HEK293 (cell line): ENCODE measurements around the gene COL18A1.

Experiments used
- CTCF ChIA-PET: fragments of 350-600 bp; formaldehyde crosslinking; extraction: SDS; loops from one replicate; lab custom pipeline; 2021; ENCODE audit warnings: antibody characterized with exemption; lab: Yijun Ruan, JAX
- POLR2A ChIA-PET: fragments of 300-600 bp; formaldehyde crosslinking; extraction: SDS; loops from one replicate; lab custom pipeline; 2020; ENCODE audit warnings: antibody characterized with exemption, inconsistent platforms; lab: Yijun Ruan, JAX
- H3K27ac ChIP-seq: fragments of 200-500 bp; sonication (Bioruptor generic); 2 replicates; pipeline ENCODE4 v1.5.1; 2014; ENCODE audit warnings: low read depth, low read length, control low read depth, inconsistent platforms; ENCODE audit errors: extremely low read depth
- H3K36me3 ChIP-seq, 2 experiments: fragments of 200-500 bp in 1 of 2; sonication (Bioruptor generic) in 1 of 2; 1 replicate in 1 of 2; 2 replicates in 1 of 2; pipeline ENCODE4 v1.5.1; 2014 to 2017; ENCODE audit warnings: inconsistent platforms in 2 of 2, low read length in 2 of 2; ENCODE audit not compliant: control insufficient read depth in 2 of 2, insufficient read depth in 1 of 2
- H3K4me1 ChIP-seq: fragments of 200-500 bp; sonication (Bioruptor generic); 2 replicates; pipeline ENCODE4 v1.5.1; 2014; ENCODE audit warnings: mild to moderate bottlenecking, low read length, inconsistent platforms; ENCODE audit not compliant: control insufficient read depth, insufficient read depth
- H3K4me3 ChIP-seq: 2 replicates; pipeline ENCODE4 v1.5.1; 2011; ENCODE audit warnings: low read depth, mild to moderate bottlenecking, control low read depth, low read length, moderate library complexity
- H3K9me3 ChIP-seq: fragments of 200-500 bp; sonication (Bioruptor generic); 2 replicates; pipeline ENCODE4 v1.5.1; 2014; ENCODE audit warnings: low read depth, low read length, inconsistent platforms; ENCODE audit not compliant: control insufficient read depth, insufficient read depth
- EGR2 ChIP-seq: fragments of 450-650 bp; formaldehyde crosslinking; IDR thresholded peaks from 2 replicates; pipeline ENCODE4 v1.5.1; 2016; ENCODE audit warnings: low read depth, missing biosample characterization, missing genetic modification characterization
- GLIS1 ChIP-seq: fragments of 450-650 bp; formaldehyde crosslinking; IDR thresholded peaks from 2 replicates; pipeline ENCODE4 v1.5.1; 2016; ENCODE audit warnings: missing biosample characterization, missing genetic modification characterization
- KLF1 ChIP-seq: fragments of 450-650 bp; formaldehyde crosslinking; IDR thresholded peaks from 2 replicates; pipeline ENCODE4 v1.5.1; 2016; ENCODE audit warnings: missing biosample characterization, missing genetic modification characterization
- KLF8 ChIP-seq: fragments of 450-650 bp; formaldehyde crosslinking; IDR thresholded peaks from 2 replicates; pipeline ENCODE4 v1.5.1; 2016; ENCODE audit warnings: missing biosample characterization, missing genetic modification characterization
- PBX3 ChIP-seq: sonication (generic); formaldehyde crosslinking; IDR thresholded peaks from 2 replicates; pipeline ENCODE4 v1.8.1; 2022; ENCODE audit warnings: mild to moderate bottlenecking, moderate library complexity, missing genetic modification reagents
- SP2 ChIP-seq: fragments of 450-650 bp; formaldehyde crosslinking; IDR thresholded peaks from 2 replicates; pipeline ENCODE4 v1.5.1; 2016; ENCODE audit warnings: missing biosample characterization, missing genetic modification characterization
- WT1 ChIP-seq: fragments of 450-650 bp; formaldehyde crosslinking; IDR thresholded peaks from 2 replicates; pipeline ENCODE4 v1.5.1; 2016; ENCODE audit warnings: missing biosample characterization, missing genetic modification characterization
- ZBTB10 ChIP-seq: fragments of 450-650 bp; formaldehyde crosslinking; IDR thresholded peaks from 2 replicates; pipeline ENCODE4 v1.5.1; 2016; ENCODE audit warnings: missing biosample characterization, missing genetic modification characterization
- ZBTB48 ChIP-seq: fragments of 450-650 bp; formaldehyde crosslinking; IDR thresholded peaks from 2 replicates; pipeline ENCODE4 v1.5.1; 2016; ENCODE audit warnings: missing biosample characterization, missing genetic modification characterization
- ZBTB8A ChIP-seq: fragments of 450-650 bp; formaldehyde crosslinking; IDR thresholded peaks from 2 replicates; pipeline ENCODE4 v1.5.1; 2016; ENCODE audit warnings: missing biosample characterization, missing genetic modification characterization
- ZFHX2 ChIP-seq: fragments of 450-650 bp; formaldehyde crosslinking; conservative IDR thresholded peaks from 2 replicates; pipeline ENCODE4 v1.5.1; 2016; ENCODE audit warnings: missing biosample characterization, missing genetic modification characterization
- ZIC2 ChIP-seq: fragments of 450-650 bp; formaldehyde crosslinking; IDR thresholded peaks from 2 replicates; pipeline ENCODE4 v1.5.1; 2016; ENCODE audit warnings: missing biosample characterization, missing genetic modification characterization
- ZNF112 ChIP-seq: fragments of 450-650 bp; formaldehyde crosslinking; IDR thresholded peaks from 2 replicates; pipeline ENCODE4 v1.5.0; 2017; ENCODE audit warnings: missing biosample characterization, missing genetic modification characterization
- ZNF121 ChIP-seq: fragments of 450-650 bp; formaldehyde crosslinking; IDR thresholded peaks from 2 replicates; pipeline ENCODE4 v1.5.1; 2016; ENCODE audit warnings: missing biosample characterization, missing genetic modification characterization
- ZNF335 ChIP-seq: fragments of 450-650 bp; formaldehyde crosslinking; conservative IDR thresholded peaks from 2 replicates; pipeline ENCODE4 v1.5.1; 2016; ENCODE audit warnings: missing biosample characterization, missing genetic modification characterization
- ZNF433 ChIP-seq: fragments of 450-650 bp; formaldehyde crosslinking; IDR thresholded peaks from 2 replicates; pipeline ENCODE4 v1.5.1; 2016; ENCODE audit warnings: missing biosample characterization, missing genetic modification characterization, low read depth
- ZNF580 ChIP-seq: fragments of 450-650 bp; formaldehyde crosslinking; IDR thresholded peaks from 2 replicates; pipeline ENCODE4 v1.5.1; 2016; ENCODE audit warnings: missing biosample characterization, missing genetic modification characterization
- ZNF600 ChIP-seq: fragments of 450-650 bp; formaldehyde crosslinking; IDR thresholded peaks from 2 replicates; pipeline ENCODE4 v1.5.1; 2016; ENCODE audit warnings: missing biosample characterization, missing genetic modification characterization
- ZNF660 ChIP-seq: fragments of 450-650 bp; IDR thresholded peaks from 2 replicates; pipeline ENCODE4 v1.5.1; 2018; ENCODE audit warnings: missing biosample characterization, mild to moderate bottlenecking, missing genetic modification characterization
- TF ChIP-seq, protein P1 (sequence below): fragments of 450-650 bp; formaldehyde crosslinking; conservative IDR thresholded peaks from 2 replicates; pipeline ENCODE4 v1.5.1; 2016; ENCODE audit warnings: low read depth, missing biosample characterization, missing genetic modification characterization

The COL18A1 gene

GRCh38 chr21:45403825-45404729, 888 bp upstream of the COL18A1 start:
- H3K36me3 ChIP-seq, result peaks cover 0 to 8% of the 10 kb centered on the region in 2 experiments; a peak in 1 of 3 replicates
- TF ChIP-seq GLIS1 (tag by site-specific recombination) (0 out of 2 replicates have a peak, but pooled peaks have one; percentile 30), ZNF433 (0 out of 2 replicates have a peak, but pooled peaks have one; percentile 16), ZNF112 (tag by site-specific recombination) (no peak), KLF1 (tag by site-specific recombination) (peak; percentile 86), PBX3 (CRISPR knock-in tag) (peak; percentile 74; the same call in 1 of the 2 replicates), ZIC2 (0 out of 2 replicates have a peak, but pooled peaks have one; percentile 25), ZBTB8A (tag by site-specific recombination) (no peak), EGR2 (tag by site-specific recombination) (peak; percentile 49; the same call in 1 of the 2 replicates), ZNF660 (tag by site-specific recombination) (no peak), KLF8 (tag by site-specific recombination) (0 out of 2 replicates have a peak, but pooled peaks have one; percentile 24), ZFHX2 (tag by site-specific recombination) (peak; percentile 24; the same call in 1 of the 2 replicates), ZNF121 (tag by site-specific recombination) (no peak), ZBTB10 (tag by site-specific recombination) (0 out of 2 replicates have a peak, but pooled peaks have one; percentile 5), ZNF600 (tag by site-specific recombination) (peak; percentile 69; the same call in 1 of the 2 replicates), ZBTB48 (peak; percentile 85), WT1 (tag by site-specific recombination) (0 out of 2 replicates have a peak, but pooled peaks have one; percentile 31), SP2 (tag by site-specific recombination) (peak; percentile 37), ZNF335 (tag by site-specific recombination) (no peak), ZNF580 (tag by site-specific recombination) (no peak)
- TF ChIP-seq, protein P1, sequence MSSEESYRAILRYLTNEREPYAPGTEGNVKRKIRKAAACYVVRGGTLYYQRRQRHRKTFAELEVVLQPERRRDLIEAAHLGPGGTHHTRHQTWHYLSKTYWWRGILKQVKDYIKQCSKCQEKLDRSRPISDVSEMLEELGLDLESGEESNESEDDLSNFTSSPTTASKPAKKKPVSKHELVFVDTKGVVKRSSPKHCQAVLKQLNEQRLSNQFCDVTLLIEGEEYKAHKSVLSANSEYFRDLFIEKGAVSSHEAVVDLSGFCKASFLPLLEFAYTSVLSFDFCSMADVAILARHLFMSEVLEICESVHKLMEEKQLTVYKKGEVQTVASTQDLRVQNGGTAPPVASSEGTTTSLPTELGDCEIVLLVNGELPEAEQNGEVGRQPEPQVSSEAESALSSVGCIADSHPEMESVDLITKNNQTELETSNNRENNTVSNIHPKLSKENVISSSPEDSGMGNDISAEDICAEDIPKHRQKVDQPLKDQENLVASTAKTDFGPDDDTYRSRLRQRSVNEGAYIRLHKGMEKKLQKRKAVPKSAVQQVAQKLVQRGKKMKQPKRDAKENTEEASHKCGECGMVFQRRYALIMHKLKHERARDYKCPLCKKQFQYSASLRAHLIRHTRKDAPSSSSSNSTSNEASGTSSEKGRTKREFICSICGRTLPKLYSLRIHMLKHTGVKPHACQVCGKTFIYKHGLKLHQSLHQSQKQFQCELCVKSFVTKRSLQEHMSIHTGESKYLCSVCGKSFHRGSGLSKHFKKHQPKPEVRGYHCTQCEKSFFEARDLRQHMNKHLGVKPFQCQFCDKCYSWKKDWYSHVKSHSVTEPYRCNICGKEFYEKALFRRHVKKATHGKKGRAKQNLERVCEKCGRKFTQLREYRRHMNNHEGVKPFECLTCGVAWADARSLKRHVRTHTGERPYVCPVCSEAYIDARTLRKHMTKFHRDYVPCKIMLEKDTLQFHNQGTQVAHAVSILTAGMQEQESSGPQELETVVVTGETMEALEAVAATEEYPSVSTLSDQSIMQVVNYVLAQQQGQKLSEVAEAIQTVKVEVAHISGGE (tag by site-specific recombination), result 0 out of 2 replicates have a peak, but pooled peaks have one; percentile 30
- H3K27ac ChIP-seq, result no peak overlapping the region
- no peaks in the 10 kb centered on the region for H3K4me1 ChIP-seq
- CTCF ChIA-PET, result no interaction called here
- no peaks in the 10 kb centered on the region for H3K9me3 ChIP-seq
- no peak overlapping the region for H3K4me3 ChIP-seq
- POLR2A ChIA-PET, result no interaction called here
